GM18511 (cell line): ENCODE measurements around the gene MGARP.

Experiments
- ATAC-seq: cut with Tn5 transposase; IDR thresholded peaks from one replicate; pipeline ENCODE4 v1.9.1; 2021; ENCODE audit warnings: mild to moderate bottlenecking, moderate library complexity; ENCODE audit not compliant: unreplicated experiment

The MGARP gene

GRCh38 chr4:139246166-139246565, 33.9 kb downstream of the MGARP start:
- no peak for ATAC-seq

GRCh38 chr4:139245590-139245989, 34.4 kb downstream of the MGARP start:
- no peak for ATAC-seq

DNA sequence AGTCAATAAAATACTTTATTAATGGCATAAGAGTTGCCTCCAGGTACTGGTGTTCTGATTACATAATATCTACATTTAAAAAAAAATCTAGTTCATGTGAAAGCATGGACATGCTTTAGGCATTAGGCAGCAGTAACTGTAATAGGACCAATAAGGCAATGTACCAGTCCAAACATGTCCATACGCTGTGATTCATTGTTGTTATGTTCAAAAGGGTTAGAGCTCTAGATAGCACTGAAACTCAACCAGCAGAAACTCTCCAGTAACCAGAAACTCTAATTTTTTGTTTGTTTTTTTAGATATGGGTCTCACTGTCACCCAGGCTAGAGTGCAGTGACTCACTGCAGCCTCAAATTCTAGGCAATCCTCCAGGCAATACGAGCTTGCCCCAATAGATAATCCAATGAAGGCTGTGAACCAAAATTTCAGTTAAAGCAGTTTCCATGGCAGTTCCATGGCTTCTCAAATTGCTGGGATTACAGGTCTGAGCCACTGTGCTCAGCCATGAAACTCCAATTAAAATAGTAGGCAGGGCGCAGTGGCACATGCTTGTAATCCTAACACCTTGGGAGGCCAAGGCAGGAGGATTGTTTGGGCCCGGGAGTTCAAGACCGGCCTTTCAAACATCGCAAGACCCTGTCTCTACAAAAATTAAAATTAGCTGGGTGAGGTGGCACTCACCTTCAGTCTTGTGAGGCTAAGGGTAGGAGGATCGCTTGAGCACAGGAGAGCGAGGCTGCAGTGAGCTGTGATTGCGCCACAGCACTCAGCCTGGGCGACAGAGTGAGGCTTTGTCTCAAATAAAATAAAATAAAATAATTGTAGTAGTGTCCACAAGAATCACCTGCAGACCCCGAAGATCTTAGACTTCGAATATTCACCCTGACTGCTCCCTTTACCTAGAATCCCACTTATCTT, 36.3 kb downstream of the MGARP start:
- ATAC-seq: peak; percentile 58

DNA sequence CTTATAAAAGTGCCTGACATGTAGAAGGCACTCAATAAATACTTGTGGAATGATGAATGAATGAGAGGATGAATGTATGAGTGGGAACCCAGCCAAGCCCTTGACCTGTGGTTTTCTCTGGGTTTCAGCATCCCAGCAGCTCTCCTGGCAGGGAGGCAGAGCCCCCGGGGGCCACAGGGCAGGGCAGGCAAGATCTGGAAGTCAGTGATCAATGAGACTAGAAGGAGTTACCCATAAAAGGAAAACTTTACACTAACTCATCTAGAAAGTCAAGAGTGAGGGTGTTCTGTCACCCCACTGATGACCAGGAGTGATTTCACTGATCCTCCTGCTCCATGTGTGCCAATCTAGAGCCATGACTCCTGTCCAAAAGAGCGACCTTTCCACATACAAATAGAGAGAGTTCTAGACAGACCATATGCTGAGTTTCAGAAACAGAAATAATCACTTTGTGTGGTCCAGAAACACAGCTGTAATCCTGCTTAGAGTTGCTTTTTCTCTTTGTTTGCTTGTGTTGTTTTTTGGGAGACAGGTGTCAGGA, 37.4 kb downstream of the MGARP start:
- ATAC-seq: no peak

DNA sequence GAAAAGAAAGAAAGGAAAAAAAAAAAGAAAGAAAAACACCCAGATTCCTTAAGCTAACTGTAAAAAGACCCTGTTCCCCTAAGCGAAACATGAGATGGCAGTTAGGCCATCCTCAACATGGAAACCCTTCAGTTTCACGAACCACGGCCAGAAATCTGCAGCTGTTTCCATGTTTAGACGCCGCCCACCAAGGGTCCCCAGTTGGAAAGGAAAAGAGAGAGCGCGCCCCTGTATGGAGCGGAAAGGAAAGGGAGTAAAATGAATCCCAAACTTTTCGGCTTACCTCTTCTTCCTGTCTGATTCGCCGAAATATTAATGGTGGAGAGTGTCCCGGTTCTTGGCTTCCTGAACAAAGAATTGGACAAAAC, 38.3 kb downstream of the MGARP start:
- no peak for ATAC-seq

GRCh38 chr4:139241086-139241783, 38.8 kb downstream of the MGARP start:
- no peak for ATAC-seq

GRCh38 chr4:139239127-139239772, 40.8 kb downstream of the MGARP start:
- ATAC-seq: no peak

DNA sequence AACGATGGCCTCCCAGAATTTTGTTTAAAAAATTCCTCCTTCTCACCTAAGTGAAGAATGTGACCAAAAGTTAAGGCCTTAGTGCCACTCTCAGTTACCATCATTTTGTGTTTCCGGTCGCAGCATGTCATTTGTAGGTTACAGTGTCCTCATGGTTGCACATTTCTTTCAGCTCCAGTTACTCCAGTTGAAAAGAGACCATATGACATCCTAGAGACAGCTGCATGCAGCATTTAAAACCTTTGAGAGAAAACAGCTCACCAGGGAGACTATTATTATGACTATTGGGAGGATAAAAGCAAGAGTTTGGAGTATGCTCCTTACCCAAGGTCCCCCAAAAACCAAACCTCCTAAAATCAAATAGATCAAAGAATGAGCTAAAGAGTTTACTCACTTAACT, 45.8 kb downstream of the MGARP start:
- no peak for ATAC-seq

GRCh38 chr4:139229534-139230039, 50.4 kb downstream of the MGARP start:
- ATAC-seq: peak; percentile 60

- ATAC-seq: peak; percentile 59
Measured at GRCh38 chr4:139227729-139228404, 52.2 kb downstream of the MGARP start.

DNA sequence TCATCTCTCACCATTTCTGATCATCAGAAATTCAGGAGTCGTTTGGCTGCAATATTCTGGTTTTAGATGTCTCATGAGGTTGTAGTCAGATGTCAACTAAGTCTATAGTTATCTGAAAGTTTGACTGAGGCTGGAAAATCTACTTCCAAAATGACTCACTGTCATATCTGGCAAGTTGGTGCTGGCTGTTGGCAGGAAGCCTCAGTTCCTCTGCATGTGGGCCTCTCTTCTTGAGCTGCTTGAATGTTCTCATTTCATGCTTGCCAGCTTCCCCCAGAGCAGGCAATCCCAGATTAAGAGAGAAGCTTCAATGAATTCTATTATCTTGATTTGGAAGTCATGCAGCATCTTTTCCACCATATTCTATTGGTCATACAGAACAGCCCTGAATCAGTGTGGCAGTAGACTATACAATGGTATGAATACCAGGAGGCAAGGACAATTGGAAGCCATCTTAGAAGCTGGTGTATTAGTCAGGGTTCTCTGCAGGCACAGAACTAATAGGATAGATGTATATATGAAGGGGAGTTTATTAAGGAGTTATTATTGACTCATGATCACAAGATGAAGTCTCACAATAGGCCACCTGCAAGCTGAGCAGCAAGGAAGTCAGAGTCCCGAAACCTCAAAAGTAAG, 56.2 kb downstream of the MGARP start:
- ATAC-seq: no peak

DNA sequence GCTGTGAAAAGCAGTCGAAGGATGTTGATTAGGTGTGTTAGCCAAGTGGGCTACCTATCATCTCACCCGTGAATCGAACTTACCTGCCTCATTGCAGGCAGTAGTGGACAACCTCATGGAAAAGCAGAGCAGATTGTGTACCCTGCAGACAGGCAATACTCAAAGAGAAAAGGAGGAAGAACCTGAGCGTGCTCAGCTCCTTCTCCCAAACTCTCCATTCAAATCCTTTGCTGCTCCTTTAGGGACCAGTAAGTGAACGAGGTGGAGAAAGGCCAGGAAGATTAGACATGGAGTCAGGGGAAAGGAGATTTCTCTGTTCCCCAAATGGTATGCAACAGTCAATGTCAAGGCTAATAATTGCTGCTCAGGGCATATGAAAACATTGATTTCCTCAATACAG, 57.8 kb downstream of the MGARP start:
- ATAC-seq: no peak

DNA sequence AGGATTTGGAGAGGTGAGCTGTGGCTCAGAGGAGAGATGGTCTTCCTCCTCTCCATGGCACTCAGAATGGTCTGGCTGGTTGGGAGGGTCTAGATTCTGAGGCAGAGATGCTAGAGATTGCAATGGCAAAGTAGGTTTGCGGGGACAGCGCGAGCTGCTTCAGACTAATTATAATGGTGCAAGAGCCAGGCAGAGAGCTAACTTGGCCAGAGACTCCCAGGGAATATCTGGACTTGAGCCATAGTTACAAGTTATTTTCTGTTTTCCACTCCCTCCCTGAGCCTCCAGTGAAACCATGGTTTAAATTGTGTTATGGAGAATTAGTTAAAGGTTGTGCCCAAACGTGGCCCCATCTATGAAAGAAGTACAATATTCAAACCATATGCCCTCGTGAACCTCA, 58.3 kb downstream of the MGARP start:
- ATAC-seq: no peak

DNA sequence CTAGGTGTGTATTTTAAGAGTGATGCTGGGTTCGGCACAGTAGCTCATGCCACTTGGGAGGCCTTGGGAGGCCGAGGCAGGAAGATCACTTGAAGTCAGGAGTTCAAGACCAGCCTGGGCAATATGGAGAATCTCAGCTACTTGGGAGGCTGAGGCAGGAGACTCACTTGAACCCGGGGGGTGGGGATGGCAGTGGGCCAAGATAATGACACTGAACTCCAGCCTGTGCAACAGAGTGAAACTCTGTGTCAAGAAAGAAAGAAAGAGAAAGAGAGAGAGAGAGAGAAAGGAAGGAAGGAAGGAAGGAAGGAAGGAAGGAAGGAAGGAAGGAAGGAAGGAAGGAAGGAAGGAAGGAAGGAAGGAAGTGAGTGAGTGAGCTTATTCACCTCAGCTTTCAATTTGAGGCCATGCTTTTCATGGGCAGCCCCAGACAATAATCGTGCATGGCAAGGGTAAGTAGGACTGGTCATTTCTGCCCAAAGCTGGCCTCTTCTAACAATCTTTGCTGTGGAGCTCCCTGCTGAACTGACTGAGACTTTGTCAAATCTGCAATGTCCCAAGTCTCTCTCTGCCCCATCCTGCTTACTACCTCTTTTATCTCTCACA, 60.5 kb downstream of the MGARP start:
- no peak for ATAC-seq
